HEK293 (cell line): ENCODE data around the gene ARHGEF11.

Experiments used
- CTCF ChIA-PET: fragments of 350-600 bp; formaldehyde crosslinking; extraction: SDS; loops from one replicate; lab custom pipeline; 2021; ENCODE audit warnings: antibody characterized with exemption; lab: Yijun Ruan, JAX
- POLR2A ChIA-PET: fragments of 300-600 bp; formaldehyde crosslinking; extraction: SDS; loops from one replicate; lab custom pipeline; 2020; ENCODE audit warnings: antibody characterized with exemption, inconsistent platforms; lab: Yijun Ruan, JAX
- H3K27ac ChIP-seq: fragments of 200-500 bp; sonication (Bioruptor generic); 2 replicates; pipeline ENCODE4 v1.5.1; 2014; ENCODE audit warnings: low read depth, low read length, control low read depth, inconsistent platforms; ENCODE audit errors: extremely low read depth
- H3K36me3 ChIP-seq, 2 experiments: fragments of 200-500 bp in 1 of 2; sonication (Bioruptor generic) in 1 of 2; 1 replicate in 1 of 2; 2 replicates in 1 of 2; pipeline ENCODE4 v1.5.1; 2014 to 2017; ENCODE audit warnings: inconsistent platforms in 2 of 2, low read length in 2 of 2; ENCODE audit not compliant: control insufficient read depth in 2 of 2, insufficient read depth in 1 of 2
- H3K4me1 ChIP-seq: fragments of 200-500 bp; sonication (Bioruptor generic); 2 replicates; pipeline ENCODE4 v1.5.1; 2014; ENCODE audit warnings: mild to moderate bottlenecking, low read length, inconsistent platforms; ENCODE audit not compliant: control insufficient read depth, insufficient read depth
- H3K4me3 ChIP-seq: 2 replicates; pipeline ENCODE4 v1.5.1; 2011; ENCODE audit warnings: low read depth, mild to moderate bottlenecking, control low read depth, low read length, moderate library complexity
- H3K9me3 ChIP-seq: fragments of 200-500 bp; sonication (Bioruptor generic); 2 replicates; pipeline ENCODE4 v1.5.1; 2014; ENCODE audit warnings: low read depth, low read length, inconsistent platforms; ENCODE audit not compliant: control insufficient read depth, insufficient read depth
- GLI4 ChIP-seq: fragments of 450-650 bp; formaldehyde crosslinking; IDR thresholded peaks from 2 replicates; pipeline ENCODE4 v1.5.1; 2016; ENCODE audit warnings: missing biosample characterization, missing genetic modification characterization
- MEIS1 ChIP-seq: sonication (generic); formaldehyde crosslinking; IDR thresholded peaks from 2 replicates; pipeline ENCODE4 v1.8.1; 2022; ENCODE audit warnings: missing genetic modification reagents, mild to moderate bottlenecking, borderline replicate concordance
- RBAK ChIP-seq: fragments of 450-650 bp; formaldehyde crosslinking; IDR thresholded peaks from 2 replicates; pipeline ENCODE4 v1.5.1; 2016; ENCODE audit warnings: missing biosample characterization, missing genetic modification characterization
- WT1 ChIP-seq: fragments of 450-650 bp; formaldehyde crosslinking; IDR thresholded peaks from 2 replicates; pipeline ENCODE4 v1.5.1; 2016; ENCODE audit warnings: missing biosample characterization, missing genetic modification characterization
- ZBTB8A ChIP-seq: fragments of 450-650 bp; formaldehyde crosslinking; IDR thresholded peaks from 2 replicates; pipeline ENCODE4 v1.5.1; 2016; ENCODE audit warnings: missing biosample characterization, missing genetic modification characterization
- ZNF146 ChIP-seq: fragments of 450-650 bp; formaldehyde crosslinking; IDR thresholded peaks from 2 replicates; pipeline ENCODE4 v1.5.1; 2016; ENCODE audit warnings: missing biosample characterization, missing genetic modification characterization
- ZNF280C ChIP-seq: fragments of 450-650 bp; formaldehyde crosslinking; IDR thresholded peaks from 2 replicates; pipeline ENCODE4 v1.5.1; 2016; ENCODE audit warnings: missing biosample characterization, missing genetic modification characterization
- ZNF311 ChIP-seq: fragments of 450-650 bp; formaldehyde crosslinking; IDR thresholded peaks from 2 replicates; pipeline ENCODE4 v1.5.1; 2017; ENCODE audit warnings: missing biosample characterization, missing genetic modification characterization, borderline replicate concordance
- ZNF394 ChIP-seq: fragments of 450-650 bp; formaldehyde crosslinking; IDR thresholded peaks from 2 replicates; pipeline ENCODE4 v1.5.1; 2016; ENCODE audit warnings: missing biosample characterization, missing genetic modification characterization, mild to moderate bottlenecking, moderate library complexity, borderline replicate concordance
- ZNF398 ChIP-seq: fragments of 450-650 bp; formaldehyde crosslinking; IDR thresholded peaks from 2 replicates; pipeline ENCODE4 v1.5.1; 2017; ENCODE audit warnings: missing biosample characterization, missing genetic modification characterization
- ZNF530 ChIP-seq: fragments of 450-650 bp; formaldehyde crosslinking; IDR thresholded peaks from 2 replicates; pipeline ENCODE4 v1.5.1; 2016; ENCODE audit warnings: low read depth, missing biosample characterization, missing genetic modification characterization
- ZNF544 ChIP-seq: fragments of 450-650 bp; formaldehyde crosslinking; IDR thresholded peaks from 2 replicates; pipeline ENCODE4 v1.5.0; 2017; ENCODE audit warnings: missing biosample characterization, missing genetic modification characterization
- ZNF555 ChIP-seq: fragments of 450-650 bp; formaldehyde crosslinking; conservative IDR thresholded peaks from 2 replicates; pipeline ENCODE4 v1.5.1; 2017; ENCODE audit warnings: missing biosample characterization, mild to moderate bottlenecking, missing genetic modification characterization, inconsistent platforms
- ZNF580 ChIP-seq: fragments of 450-650 bp; formaldehyde crosslinking; IDR thresholded peaks from 2 replicates; pipeline ENCODE4 v1.5.1; 2016; ENCODE audit warnings: missing biosample characterization, missing genetic modification characterization
- ZNF777 ChIP-seq: fragments of 450-650 bp; formaldehyde crosslinking; IDR thresholded peaks from 2 replicates; pipeline ENCODE4 v1.5.1; 2017; ENCODE audit warnings: missing biosample characterization, missing genetic modification characterization, borderline replicate concordance
- ZNF843 ChIP-seq: fragments of 450-650 bp; formaldehyde crosslinking; IDR thresholded peaks from 2 replicates; pipeline ENCODE4 v1.5.1; 2016; ENCODE audit warnings: missing biosample characterization, missing genetic modification characterization
- ZSCAN23 ChIP-seq: fragments of 450-650 bp; formaldehyde crosslinking; IDR thresholded peaks from 2 replicates; pipeline ENCODE4 v1.5.1; 2016; ENCODE audit warnings: missing biosample characterization, missing genetic modification characterization
- TF ChIP-seq, protein P1 (sequence below): fragments of 450-650 bp; formaldehyde crosslinking; IDR thresholded peaks from 2 replicates; pipeline ENCODE4 v1.5.1; 2016; ENCODE audit warnings: missing biosample characterization, missing genetic modification characterization
- TF ChIP-seq, protein P2 (sequence below): fragments of 450-650 bp; formaldehyde crosslinking; IDR thresholded peaks from 2 replicates; pipeline ENCODE4 v1.5.1; 2016; ENCODE audit warnings: missing biosample characterization, missing genetic modification characterization

ARHGEF11 gene

DNA sequence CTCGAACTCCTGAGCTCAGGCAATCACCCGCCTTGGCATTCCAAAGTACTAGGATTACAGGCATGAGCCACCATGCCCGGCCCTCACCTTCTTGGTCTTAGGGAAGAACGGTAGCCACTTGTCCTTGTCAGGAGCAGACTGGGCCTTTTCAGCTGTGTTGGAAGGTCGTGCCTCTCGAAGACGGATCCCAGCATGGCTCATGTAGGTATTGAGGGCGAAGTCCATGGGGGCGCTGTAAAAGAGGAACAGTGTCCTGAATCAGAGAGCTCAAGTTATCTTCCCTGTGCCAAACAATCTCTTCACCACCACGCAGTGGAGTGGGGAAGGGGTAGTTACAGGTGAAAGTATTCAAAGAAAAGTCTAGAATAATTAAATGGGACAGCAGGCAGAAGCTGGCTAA lies 89.2 kb downstream of the ARHGEF11 start:
- Histone ChIP-seq H3K27ac (no peak overlapping the region), H3K36me3 (peaks cover 8 to 93% of the 10 kb centered on the region in 2 experiments), H3K4me1 (no peaks in the 10 kb centered on the region), H3K9me3 (no peaks in the 10 kb centered on the region), H3K4me3 (no peak overlapping the region)
- ChIA-PET CTCF (interaction anchor here (0.6 to 1.7 kb wide), 4 partner anchors 12 to 65 kb away, joined by 3 to 4 read pairs (median 3); no protein-coding TSS in a partner anchor), POLR2A (no interaction called here)
- TF ChIP-seq GLI4 (tag by site-specific recombination) (no peak), ZNF555 (no peak), ZNF398 (tag by site-specific recombination) (no peak), ZBTB8A (tag by site-specific recombination) (no peak), MEIS1 (CRISPR knock-in tag) (no peak), ZNF580 (tag by site-specific recombination) (no peak), ZNF777 (tag by site-specific recombination) (no peak), ZNF394 (tag by site-specific recombination) (no peak), ZSCAN23 (tag by site-specific recombination) (no peak), ZNF311 (tag by site-specific recombination) (no peak), WT1 (tag by site-specific recombination) (no peak), ZNF280C (no peak), ZNF146 (tag by site-specific recombination) (no peak), RBAK (tag by site-specific recombination) (no peak), ZNF843 (tag by site-specific recombination) (no peak), ZNF530 (tag by site-specific recombination) (no peak), ZNF544 (no peak)
- TF ChIP-seq, protein P1, sequence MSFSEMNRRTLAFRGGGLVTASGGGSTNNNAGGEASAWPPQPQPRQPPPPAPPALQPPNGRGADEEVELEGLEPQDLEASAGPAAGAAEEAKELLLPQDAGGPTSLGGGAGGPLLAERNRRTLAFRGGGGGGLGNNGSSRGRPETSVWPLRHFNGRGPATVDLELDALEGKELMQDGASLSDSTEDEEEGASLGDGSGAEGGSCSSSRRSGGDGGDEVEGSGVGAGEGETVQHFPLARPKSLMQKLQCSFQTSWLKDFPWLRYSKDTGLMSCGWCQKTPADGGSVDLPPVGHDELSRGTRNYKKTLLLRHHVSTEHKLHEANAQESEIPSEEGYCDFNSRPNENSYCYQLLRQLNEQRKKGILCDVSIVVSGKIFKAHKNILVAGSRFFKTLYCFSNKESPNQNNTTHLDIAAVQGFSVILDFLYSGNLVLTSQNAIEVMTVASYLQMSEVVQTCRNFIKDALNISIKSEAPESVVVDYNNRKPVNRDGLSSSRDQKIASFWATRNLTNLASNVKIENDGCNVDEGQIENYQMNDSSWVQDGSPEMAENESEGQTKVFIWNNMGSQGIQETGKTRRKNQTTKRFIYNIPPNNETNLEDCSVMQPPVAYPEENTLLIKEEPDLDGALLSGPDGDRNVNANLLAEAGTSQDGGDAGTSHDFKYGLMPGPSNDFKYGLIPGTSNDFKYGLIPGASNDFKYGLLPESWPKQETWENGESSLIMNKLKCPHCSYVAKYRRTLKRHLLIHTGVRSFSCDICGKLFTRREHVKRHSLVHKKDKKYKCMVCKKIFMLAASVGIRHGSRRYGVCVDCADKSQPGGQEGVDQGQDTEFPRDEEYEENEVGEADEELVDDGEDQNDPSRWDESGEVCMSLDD: no peak
- TF ChIP-seq, protein P2, sequence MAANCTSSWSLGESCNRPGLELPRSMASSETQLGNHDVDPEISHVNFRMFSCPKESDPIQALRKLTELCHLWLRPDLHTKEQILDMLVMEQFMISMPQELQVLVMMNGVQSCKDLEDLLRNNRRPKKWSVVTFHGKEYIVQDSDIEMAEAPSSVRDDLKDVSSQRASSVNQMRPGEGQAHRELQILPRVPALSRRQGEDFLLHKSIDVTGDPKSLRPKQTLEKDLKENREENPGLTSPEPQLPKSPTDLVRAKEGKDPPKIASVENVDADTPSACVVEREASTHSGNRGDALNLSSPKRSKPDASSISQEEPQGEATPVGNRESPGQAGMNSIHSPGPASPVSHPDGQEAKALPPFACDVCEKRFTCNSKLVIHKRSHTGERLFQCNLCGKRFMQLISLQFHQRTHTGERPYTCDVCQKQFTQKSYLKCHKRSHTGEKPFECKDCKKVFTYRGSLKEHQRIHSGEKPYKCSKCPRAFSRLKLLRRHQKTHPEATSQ (tag by site-specific recombination): no peak
